Tongue (tissue), 2 donors: ENCODE measurements around the gene NECAB3. TPM values are rescaled to one million over a fixed set of nuclear protein-coding genes. Genes with fewer than 3 reads are reported as not detected.

Source experiments
- DNase-seq: peaks from one replicate; pipeline ENCODE4 v3.0.0-alpha.2; 2015
- total RNA-seq: library from RNA; depleted of rRNA; stranded (reverse); fragments of >200 nt; gene quantifications from one replicate; pipeline ENCODE4 v1.2.3, GENCODE V29; 2014

The NECAB3 gene
- total RNA-seq, 1 donor from 2014 or later, result 46.5 TPM

- peak; percentile 91 for DNase-seq
Measured at GRCh38 chr20:33677991-33678702, 3.9 kb upstream of the NECAB3 start.

GRCh38 chr20:33676652-33677645 lies 2.7 kb upstream of the NECAB3 start:
- DNase-seq, result no peak

- DNase-seq, result no peak
Measured at GRCh38 chr20:33676121-33676520, 1.9 kb upstream of the NECAB3 start.

- DNase-seq, result peak; percentile 50
Measured at GRCh38 chr20:33675136-33675959, 1.1 kb upstream of the NECAB3 start.

GRCh38 chr20:33673410-33674293 lies 576 bp downstream of the NECAB3 start:
- DNase-seq, result no peak

- DNase-seq, result no peak
Measured at GRCh38 chr20:33673114-33673409, 1.2 kb downstream of the NECAB3 start.

GRCh38 chr20:33672426-33673113 lies 1.7 kb downstream of the NECAB3 start:
- DNase-seq, result no peak

GRCh38 chr20:33671573-33672288 lies 2.5 kb downstream of the NECAB3 start:
- DNase-seq, result no peak

GRCh38 chr20:33670715-33671499 lies 3.3 kb downstream of the NECAB3 start:
- no peak for DNase-seq

- DNase-seq, result no peak
Measured at GRCh38 chr20:33669873-33670640, 4.2 kb downstream of the NECAB3 start.

- no peak for DNase-seq
Measured at GRCh38 chr20:33669224-33669623, 5.0 kb downstream of the NECAB3 start.

GRCh38 chr20:33668466-33669155 lies 5.6 kb downstream of the NECAB3 start:
- DNase-seq, result no peak

- DNase-seq, result peak; percentile 86
Measured at GRCh38 chr20:33667676-33668465, 6.4 kb downstream of the NECAB3 start.

- no peak for DNase-seq
Measured at GRCh38 chr20:33667245-33667675, 7.0 kb downstream of the NECAB3 start.

- peak; percentile 96 for DNase-seq
Measured at GRCh38 chr20:33666293-33667244, 7.7 kb downstream of the NECAB3 start, which contains the start of gene ACTL10. Gene ACTL10, plus strand, starts transcription at chr20:33666943. Its CDS starts 555 bp downstream, at chr20:33667498.

GRCh38 chr20:33664762-33665144 lies 9.5 kb downstream of the NECAB3 start:
- no peak for DNase-seq
